Measurements from ENCODE around the gene PLCB1.
"Not testable (repeated sequence)": the region's sequence is repeated elsewhere in the genome, so short reads cannot be mapped to it uniquely, and the experiment has no call there.

PLCB1 gene

GRCh38 chr20:8344106-8344505 lies 212.0 kb downstream of the PLCB1 start:
- no peak for DNase-seq

- DNase-seq = no peak
Measured at GRCh38 chr20:8344631-8345030, 212.6 kb downstream of the PLCB1 start.

GRCh38 chr20:8346700-8347270 lies 214.7 kb downstream of the PLCB1 start:
- DNase-seq = no peak

- DNase-seq = not testable (repeated sequence)
Measured at GRCh38 chr20:8350225-8350624, 218.2 kb downstream of the PLCB1 start.

- no peak for DNase-seq
Measured at GRCh38 chr20:8352486-8352885, 220.4 kb downstream of the PLCB1 start.

GRCh38 chr20:8353512-8353911 lies 221.4 kb downstream of the PLCB1 start:
- DNase-seq = no peak

- no peak for DNase-seq
Measured at GRCh38 chr20:8355453-8355852, 223.4 kb downstream of the PLCB1 start.

GRCh38 chr20:8356806-8357205 lies 224.7 kb downstream of the PLCB1 start:
- DNase-seq = no peak

- no peak for DNase-seq
Measured at GRCh38 chr20:8357703-8358102, 225.6 kb downstream of the PLCB1 start.

GRCh38 chr20:8360035-8360434 lies 228.0 kb downstream of the PLCB1 start:
- DNase-seq = no peak

GRCh38 chr20:8361006-8361652 lies 229.1 kb downstream of the PLCB1 start:
- no peak for DNase-seq

GRCh38 chr20:8361779-8362178 lies 229.7 kb downstream of the PLCB1 start:
- no peak for DNase-seq

GRCh38 chr20:8362457-8362856 lies 230.4 kb downstream of the PLCB1 start:
- no peak for DNase-seq

- no peak for DNase-seq
Measured at GRCh38 chr20:8363970-8364733, 232.1 kb downstream of the PLCB1 start.

GRCh38 chr20:8364734-8365078 lies 232.6 kb downstream of the PLCB1 start:
- no peak for DNase-seq

GRCh38 chr20:8365634-8366033 lies 233.6 kb downstream of the PLCB1 start:
- no peak for DNase-seq

GRCh38 chr20:8366303-8366923 lies 234.3 kb downstream of the PLCB1 start:
- DNase-seq = no peak

GRCh38 chr20:8367689-8368088 lies 235.6 kb downstream of the PLCB1 start:
- no peak for DNase-seq

GRCh38 chr20:8368670-8369069 lies 236.6 kb downstream of the PLCB1 start:
- DNase-seq = no peak

- DNase-seq = no peak
Measured at GRCh38 chr20:8369311-8369710, 237.2 kb downstream of the PLCB1 start.

GRCh38 chr20:8370774-8371173 lies 238.7 kb downstream of the PLCB1 start:
- no peak for DNase-seq

GRCh38 chr20:8372824-8373380 lies 240.8 kb downstream of the PLCB1 start:
- DNase-seq = no peak

GRCh38 chr20:8373579-8373978 lies 241.5 kb downstream of the PLCB1 start:
- DNase-seq = no peak

- DNase-seq = no peak
Measured at GRCh38 chr20:8375898-8376297, 243.8 kb downstream of the PLCB1 start.

All from CD4-positive, alpha-beta T cell treated with Interleukin-17A for 4 hours (primary cell).